ENCODE measurements around the gene GALNT9.
A peak's percentile ranks its signal among the peaks of the same experiment; 100 is the strongest.
"Not testable (repeated sequence)": the region's sequence is repeated elsewhere in the genome, so short reads cannot be mapped to it uniquely, and the experiment has no call there.

The GALNT9 gene

DNA sequence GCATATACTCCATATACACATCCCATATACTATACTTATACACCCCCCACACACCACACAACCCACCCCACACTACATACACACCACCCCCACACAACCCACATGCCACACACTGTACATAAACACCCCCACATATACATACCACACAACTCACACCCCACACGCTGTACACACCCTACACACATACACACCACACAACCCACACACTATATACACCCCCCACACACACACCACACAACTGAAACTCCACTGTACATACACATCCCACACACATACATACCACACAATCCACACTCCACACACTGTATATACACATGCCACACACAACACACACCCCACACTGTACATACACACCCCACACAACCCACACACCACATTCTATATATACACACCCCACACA is 104.2 kb downstream of the GALNT9 start:
- no peak overlapping the region for H3K27ac ChIP-seq
- TF ChIP-seq, protein P1, sequence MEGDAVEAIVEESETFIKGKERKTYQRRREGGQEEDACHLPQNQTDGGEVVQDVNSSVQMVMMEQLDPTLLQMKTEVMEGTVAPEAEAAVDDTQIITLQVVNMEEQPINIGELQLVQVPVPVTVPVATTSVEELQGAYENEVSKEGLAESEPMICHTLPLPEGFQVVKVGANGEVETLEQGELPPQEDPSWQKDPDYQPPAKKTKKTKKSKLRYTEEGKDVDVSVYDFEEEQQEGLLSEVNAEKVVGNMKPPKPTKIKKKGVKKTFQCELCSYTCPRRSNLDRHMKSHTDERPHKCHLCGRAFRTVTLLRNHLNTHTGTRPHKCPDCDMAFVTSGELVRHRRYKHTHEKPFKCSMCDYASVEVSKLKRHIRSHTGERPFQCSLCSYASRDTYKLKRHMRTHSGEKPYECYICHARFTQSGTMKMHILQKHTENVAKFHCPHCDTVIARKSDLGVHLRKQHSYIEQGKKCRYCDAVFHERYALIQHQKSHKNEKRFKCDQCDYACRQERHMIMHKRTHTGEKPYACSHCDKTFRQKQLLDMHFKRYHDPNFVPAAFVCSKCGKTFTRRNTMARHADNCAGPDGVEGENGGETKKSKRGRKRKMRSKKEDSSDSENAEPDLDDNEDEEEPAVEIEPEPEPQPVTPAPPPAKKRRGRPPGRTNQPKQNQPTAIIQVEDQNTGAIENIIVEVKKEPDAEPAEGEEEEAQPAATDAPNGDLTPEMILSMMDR (IDR thresholded peaks at IDR 0.05): no peak
- no peak for TF ChIP-seq ZFX (IDR thresholded peaks at IDR 0.05; ENCODE audit: borderline replicate concordance)

DNA sequence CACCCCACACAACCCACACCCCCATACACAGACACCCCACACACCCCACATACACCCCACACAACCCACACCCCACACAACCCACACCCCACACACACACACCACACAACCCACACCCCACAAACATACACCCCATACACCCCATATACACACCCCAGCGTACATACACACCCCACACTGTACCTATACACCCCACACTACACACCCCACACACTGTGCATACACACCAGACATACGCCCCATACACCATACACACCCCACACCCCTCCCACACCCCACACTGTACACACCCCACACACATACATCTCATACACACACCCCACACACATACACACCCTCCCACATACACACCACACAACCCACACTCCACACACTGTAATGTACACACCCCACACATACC is 104.9 kb downstream of the GALNT9 start:
- no peak overlapping the region for H3K27ac ChIP-seq
- TF ChIP-seq ZFX (IDR thresholded peaks at IDR 0.05; ENCODE audit: borderline replicate concordance): no peak

DNA sequence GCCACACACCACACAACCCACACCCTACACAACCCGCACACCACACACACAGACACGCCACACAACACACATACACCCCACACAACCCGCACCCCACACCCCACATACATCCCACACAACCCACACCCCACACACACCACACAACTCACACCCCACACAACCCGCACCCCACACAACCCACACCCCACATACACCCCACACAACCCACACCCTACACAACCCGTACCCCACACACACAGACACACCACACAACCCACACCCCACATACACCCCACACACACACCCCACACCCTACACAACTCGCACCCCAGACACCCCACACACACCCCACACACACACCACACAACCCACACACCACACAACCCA is 106.6 kb downstream of the GALNT9 start:
- TF ChIP-seq, protein P1 (IDR thresholded peaks at IDR 0.05): no peak
- TF ChIP-seq ZFX (IDR thresholded peaks at IDR 0.05; ENCODE audit: borderline replicate concordance): no peak
- H3K27ac ChIP-seq: no peak overlapping the region

DNA sequence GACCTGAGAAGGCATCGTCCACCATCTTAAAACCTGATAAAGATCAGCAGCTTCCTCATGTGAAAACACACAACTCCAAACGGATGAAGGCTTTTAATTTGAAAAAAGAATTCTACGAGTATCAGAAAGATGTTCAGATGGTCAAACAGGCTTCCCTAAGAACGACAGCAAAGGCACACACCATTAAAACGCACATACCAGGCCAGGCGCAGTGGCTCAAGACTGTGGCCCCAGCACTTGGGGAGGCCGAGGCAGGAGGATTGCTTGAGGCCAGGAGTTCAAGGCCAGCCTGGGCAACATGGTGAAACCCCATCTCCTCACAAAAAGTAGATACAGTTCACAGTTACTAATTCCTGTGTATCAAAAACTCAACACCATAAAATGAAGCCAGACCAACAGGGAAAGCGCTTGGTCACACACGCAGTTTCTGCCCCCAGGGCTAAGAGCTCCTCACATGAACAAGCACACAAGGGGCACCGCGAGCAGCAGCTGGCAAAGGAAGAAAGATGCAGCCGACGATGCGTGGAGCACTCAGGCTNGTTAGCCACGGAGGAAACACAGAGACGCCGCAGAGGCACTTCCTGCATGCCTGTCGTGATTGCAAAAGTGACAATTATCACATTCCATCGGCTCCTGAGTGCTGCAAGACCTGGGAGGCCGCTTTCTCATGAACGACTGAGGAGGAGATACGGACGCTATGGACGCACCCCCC is 107.1 kb downstream of the GALNT9 start:
- H3K27ac ChIP-seq: no peak overlapping the region
- TF ChIP-seq ZFX (IDR thresholded peaks at IDR 0.05; ENCODE audit: borderline replicate concordance): no peak
- TF ChIP-seq, protein P1 (IDR thresholded peaks at IDR 0.05): no peak

DNA sequence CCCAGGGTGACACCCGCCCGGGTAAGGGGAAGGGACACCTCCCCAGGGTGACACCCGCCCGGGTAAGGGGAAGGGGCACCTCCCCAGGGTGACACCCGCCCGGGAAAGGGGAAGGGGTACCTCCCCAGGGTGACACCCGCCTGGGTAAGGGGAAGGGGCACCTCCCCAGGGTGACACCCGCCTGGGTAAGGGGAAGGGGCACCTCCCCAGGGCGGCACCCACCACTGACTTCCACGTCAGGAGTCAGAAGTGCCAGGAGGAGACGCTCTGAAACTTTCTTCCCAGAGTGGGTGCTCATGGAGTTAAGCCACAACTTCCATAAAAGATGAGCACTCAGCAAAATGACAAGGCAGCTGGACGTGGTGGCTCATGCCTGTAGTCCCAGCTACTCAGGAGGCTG is 109.6 kb downstream of the GALNT9 start:
- not testable (repeated sequence) for H3K27ac ChIP-seq

DNA sequence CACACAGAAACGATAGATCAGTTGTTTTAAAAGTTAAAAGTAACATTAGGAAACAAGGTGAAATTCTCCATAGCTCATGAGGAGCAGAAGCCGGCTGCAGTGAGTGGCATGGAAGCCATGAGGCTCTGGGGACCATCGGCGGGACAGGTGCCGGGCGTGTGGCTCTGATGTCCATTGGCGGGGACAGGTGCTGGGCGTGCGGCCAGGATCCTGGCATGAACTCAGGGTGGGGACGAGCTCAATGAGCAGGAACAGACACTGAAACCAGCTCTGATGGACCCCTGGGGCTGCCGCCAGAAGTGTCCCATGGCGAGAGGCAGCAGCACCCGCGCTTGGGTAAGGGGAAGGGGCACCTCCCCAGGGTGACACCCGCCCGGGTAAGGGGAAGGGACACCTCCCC is 110.1 kb downstream of the GALNT9 start:
- H3K27ac ChIP-seq: no peak overlapping the region
- TF ChIP-seq, protein P1 (IDR thresholded peaks at IDR 0.05): peak; percentile 45; the same call in 1 of the 2 replicates
- no peak for TF ChIP-seq ZFX (IDR thresholded peaks at IDR 0.05; ENCODE audit: borderline replicate concordance)

DNA sequence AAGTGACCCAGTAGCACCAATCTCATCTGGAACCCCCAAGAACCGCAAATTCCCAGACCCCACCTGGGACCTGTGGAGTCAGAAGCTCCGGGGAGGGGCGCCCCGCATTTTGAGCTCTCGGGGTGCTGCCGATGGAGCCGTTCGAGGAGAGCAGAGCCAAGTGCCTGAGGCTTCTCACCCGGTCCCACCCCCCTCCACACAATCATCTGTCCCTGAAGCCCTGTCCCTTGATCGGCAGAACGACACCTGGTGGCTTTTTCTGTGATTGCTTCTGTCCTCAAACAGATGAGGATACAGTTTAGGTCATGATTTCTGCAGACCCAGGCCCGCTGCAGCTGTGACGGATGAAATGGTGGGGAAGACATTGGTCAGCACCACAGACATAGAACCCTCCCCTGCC is 110.5 kb downstream of the GALNT9 start:
- H3K27ac ChIP-seq: no peak overlapping the region
- no peak for TF ChIP-seq ZFX (IDR thresholded peaks at IDR 0.05; ENCODE audit: borderline replicate concordance)
- TF ChIP-seq, protein P1 (IDR thresholded peaks at IDR 0.05): peak; percentile 78

DNA sequence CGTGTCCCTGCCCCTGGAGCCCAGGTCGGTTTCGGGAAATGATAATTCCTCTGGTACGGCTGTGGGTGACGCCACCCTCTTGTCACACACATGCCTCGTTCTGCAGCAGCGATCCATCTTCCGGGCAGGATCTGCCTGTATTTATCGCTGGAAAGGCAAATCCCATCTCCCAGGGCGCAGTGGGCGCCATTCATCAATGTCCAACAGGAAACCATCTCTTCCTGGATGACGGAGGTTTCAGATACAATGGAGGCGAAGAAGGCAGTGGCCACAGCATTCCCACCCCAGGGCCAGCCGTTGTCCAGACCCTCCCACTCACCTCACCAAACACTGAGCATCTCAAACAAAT is 110.9 kb downstream of the GALNT9 start:
- no peak overlapping the region for H3K27ac ChIP-seq
- TF ChIP-seq, protein P1 (IDR thresholded peaks at IDR 0.05): no peak
- TF ChIP-seq ZFX (IDR thresholded peaks at IDR 0.05; ENCODE audit: borderline replicate concordance): no peak

Data from 22Rv1 (cell line).